OCI-LY1 (cell line): ENCODE data around the gene GDF9.

Source experiments
- EZH2 ChIP-seq: fragments of 200-600 bp; sonication (generic), shearing (Covaris generic); IDR thresholded peaks from 2 replicates; pipeline ENCODE4 v1.8.0; 2017; ENCODE audit warnings: borderline replicate concordance, mixed run types, mild to moderate bottlenecking, antibody characterized with exemption, low read length, moderate library complexity, mixed read lengths
- TF ChIP-seq, protein P1 (sequence below): fragments of 200-600 bp; sonication (generic), shearing (Covaris generic); IDR thresholded peaks from 2 replicates; pipeline ENCODE4 v1.5.1; 2017; ENCODE audit warnings: mild to moderate bottlenecking, antibody characterized with exemption, low read length, moderate library complexity, mixed read lengths

DNA sequence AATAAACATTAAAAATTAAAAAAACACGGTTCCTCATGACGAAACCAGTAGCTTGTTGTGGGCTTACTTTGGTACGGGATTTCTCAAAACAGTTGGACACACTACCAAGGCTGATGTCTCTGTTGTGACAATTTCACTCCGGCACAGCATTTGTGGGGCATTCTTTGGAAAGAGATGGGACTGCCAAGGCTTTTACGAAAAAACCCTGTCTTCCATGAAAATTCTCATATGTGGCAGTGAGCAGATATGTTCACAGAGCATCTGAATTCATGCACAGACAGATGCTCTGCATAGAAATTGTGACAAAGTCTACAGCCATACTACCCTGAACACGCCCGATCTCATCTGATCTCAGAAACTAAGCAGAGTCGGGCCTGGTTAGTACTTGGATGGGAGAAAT is 18.0 kb downstream of the GDF9 start:
- TF ChIP-seq, protein P1, sequence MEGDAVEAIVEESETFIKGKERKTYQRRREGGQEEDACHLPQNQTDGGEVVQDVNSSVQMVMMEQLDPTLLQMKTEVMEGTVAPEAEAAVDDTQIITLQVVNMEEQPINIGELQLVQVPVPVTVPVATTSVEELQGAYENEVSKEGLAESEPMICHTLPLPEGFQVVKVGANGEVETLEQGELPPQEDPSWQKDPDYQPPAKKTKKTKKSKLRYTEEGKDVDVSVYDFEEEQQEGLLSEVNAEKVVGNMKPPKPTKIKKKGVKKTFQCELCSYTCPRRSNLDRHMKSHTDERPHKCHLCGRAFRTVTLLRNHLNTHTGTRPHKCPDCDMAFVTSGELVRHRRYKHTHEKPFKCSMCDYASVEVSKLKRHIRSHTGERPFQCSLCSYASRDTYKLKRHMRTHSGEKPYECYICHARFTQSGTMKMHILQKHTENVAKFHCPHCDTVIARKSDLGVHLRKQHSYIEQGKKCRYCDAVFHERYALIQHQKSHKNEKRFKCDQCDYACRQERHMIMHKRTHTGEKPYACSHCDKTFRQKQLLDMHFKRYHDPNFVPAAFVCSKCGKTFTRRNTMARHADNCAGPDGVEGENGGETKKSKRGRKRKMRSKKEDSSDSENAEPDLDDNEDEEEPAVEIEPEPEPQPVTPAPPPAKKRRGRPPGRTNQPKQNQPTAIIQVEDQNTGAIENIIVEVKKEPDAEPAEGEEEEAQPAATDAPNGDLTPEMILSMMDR = no peak
- TF ChIP-seq EZH2 = no peak
